GM18499 (cell line): Measurements from ENCODE around the gene SZRD1.
"Not testable (repeated sequence)": the region's sequence is repeated elsewhere in the genome, so short reads cannot be mapped to it uniquely, and the experiment has no call there.

Experiments used
- ATAC-seq: cut with Tn5 transposase; IDR thresholded peaks from one replicate; pipeline ENCODE4 v1.9.1; 2021; ENCODE audit warnings: moderate number of reproducible peaks; ENCODE audit not compliant: insufficient read depth, unreplicated experiment

SZRD1 gene

GRCh38 chr1:16366722-16367257 is at the start of gene SZRD1:
TSS of gene SZRD1 (plus strand) at chr1:16367242. CDS start at chr1:16367258, 16 bp downstream.
- no peak for ATAC-seq

GRCh38 chr1:16318555-16318954 is 48.5 kb upstream of the SZRD1 start:
- ATAC-seq, result no peak

- ATAC-seq, result no peak
Measured at GRCh38 chr1:16321176-16321867, 45.7 kb upstream of the SZRD1 start.

- ATAC-seq, result no peak
Measured at GRCh38 chr1:16324456-16324890, 42.6 kb upstream of the SZRD1 start.

GRCh38 chr1:16326833-16327404 is 40.1 kb upstream of the SZRD1 start:
- ATAC-seq, result no peak

- no peak for ATAC-seq
Measured at GRCh38 chr1:16334655-16335340, 32.2 kb upstream of the SZRD1 start.

- ATAC-seq, result no peak
Measured at GRCh38 chr1:16338961-16339360, 28.1 kb upstream of the SZRD1 start.

GRCh38 chr1:16340673-16341072 is 26.4 kb upstream of the SZRD1 start:
- no peak for ATAC-seq

GRCh38 chr1:16342331-16343062 is 24.5 kb upstream of the SZRD1 start:
- no peak for ATAC-seq

- ATAC-seq, result not testable (repeated sequence)
Measured at GRCh38 chr1:16343276-16343675, 23.8 kb upstream of the SZRD1 start.

GRCh38 chr1:16348414-16349182 is 18.4 kb upstream of the SZRD1 start:
- no peak for ATAC-seq

- ATAC-seq, result no peak
Measured at GRCh38 chr1:16349847-16350406, 17.1 kb upstream of the SZRD1 start.

- no peak for ATAC-seq
Measured at GRCh38 chr1:16351456-16351993, 15.5 kb upstream of the SZRD1 start.

GRCh38 chr1:16351994-16352841 is 14.8 kb upstream of the SZRD1 start, which contains the start of gene FBXO42:
TSS of gene FBXO42 (minus strand) at chr1:16352480. CDS start at chr1:16315418, 37,062 bp downstream.
- no peak for ATAC-seq

- ATAC-seq, result no peak
Measured at GRCh38 chr1:16352842-16353535, 14.1 kb upstream of the SZRD1 start.

- ATAC-seq, result no peak
Measured at GRCh38 chr1:16354619-16355018, 12.4 kb upstream of the SZRD1 start.

GRCh38 chr1:16356867-16357266 is 10.2 kb upstream of the SZRD1 start:
- no peak for ATAC-seq

- ATAC-seq, result not testable (repeated sequence)
Measured at GRCh38 chr1:16365146-16365498, 1.9 kb upstream of the SZRD1 start.
